DOHH2 (cell line): ENCODE data around the gene MEOX2.

ENCODE experiments used
- CTCF ChIP-seq: fragments of 200-600 bp; sonication (generic); IDR thresholded peaks from one replicate; pipeline ENCODE4 v1.5.1; 2014; ENCODE audit warnings: antibody characterized with exemption, mild to moderate bottlenecking, low read depth, low read length; ENCODE audit not compliant: poor library complexity, severe bottlenecking
- EZH2phosphoT487 ChIP-seq: fragments of 200-600 bp; sonication (generic); IDR thresholded peaks from 2 replicates; pipeline ENCODE4 v1.6.1; 2017; ENCODE audit warnings: borderline replicate concordance, mild to moderate bottlenecking, antibody characterized with exemption, low read length, moderate library complexity, mixed read lengths

GRCh38 chr7:15602236-15602635 lies 84.2 kb downstream of the MEOX2 start:
- TF ChIP-seq CTCF (no peak), EZH2phosphoT487 (no peak)
